Astrocyte (in vitro differentiated cells and primary cell): ENCODE data around the gene MAFB. TPM values are rescaled to one million over a fixed set of nuclear protein-coding genes. Genes with fewer than 3 reads are reported as not detected.

Source experiments
- DNase-seq: peaks from one replicate; pipeline ENCODE4 v3.0.0-alpha.2; 2010; ENCODE audit warnings: low read depth
- FAIRE-seq: peaks from 2 replicates; lab custom pipeline; 2011; peaks lifted over from hg19 to GRCh38; lab: Jason Lieb, UNC
- H2AFZ ChIP-seq: 2 replicates; pipeline ENCODE4 v1.6.0; 2012; ENCODE audit warnings: low read depth, low read length, inconsistent platforms
- H3K27ac ChIP-seq: 2 replicates; pipeline ENCODE4 v1.5.1; 2011; ENCODE audit warnings: low read depth, low read length, inconsistent platforms
- H3K27me3 ChIP-seq: 2 replicates; pipeline ENCODE4 v1.6.0; 2011; ENCODE audit warnings: low read length, inconsistent platforms; ENCODE audit not compliant: insufficient read depth
- H3K36me3 ChIP-seq: 2 replicates; pipeline ENCODE4 v1.5.1; 2011; ENCODE audit warnings: low read length, inconsistent platforms; ENCODE audit not compliant: insufficient read depth
- H3K4me1 ChIP-seq: 2 replicates; pipeline ENCODE4 v1.5.1; 2011; ENCODE audit warnings: low read length, inconsistent platforms; ENCODE audit not compliant: insufficient read depth
- H3K4me2 ChIP-seq: 2 replicates; pipeline ENCODE4 v1.6.0; 2012; ENCODE audit warnings: low read length, inconsistent platforms
- H3K4me3 ChIP-seq: 2 replicates; pipeline ENCODE4 v1.5.1; 2011; ENCODE audit warnings: low read depth, mild to moderate bottlenecking, low read length, inconsistent platforms; ENCODE audit not compliant: insufficient read depth
- H3K79me2 ChIP-seq: 2 replicates; pipeline ENCODE4 v1.6.0; 2012; ENCODE audit warnings: mild to moderate bottlenecking, low read length, inconsistent platforms; ENCODE audit not compliant: insufficient read depth
- H3K9ac ChIP-seq: 2 replicates; pipeline ENCODE4 v1.6.0; 2012; ENCODE audit warnings: mild to moderate bottlenecking, low read length, inconsistent platforms
- H3K9me3 ChIP-seq: 2 replicates; pipeline ENCODE4 v1.5.1; 2012; ENCODE audit warnings: low read depth, mild to moderate bottlenecking, low read length, inconsistent platforms; ENCODE audit not compliant: insufficient read depth
- H4K20me1 ChIP-seq: 2 replicates; pipeline ENCODE4 v1.6.0; 2012; ENCODE audit warnings: low read length, inconsistent platforms; ENCODE audit not compliant: insufficient read depth
- H3K27ac Mint-ChIP-seq: one replicate; pipeline ENCODE4 v1.8.0; 2021; ENCODE audit warnings: mild to moderate bottlenecking, mixed read lengths; ENCODE audit not compliant: unreplicated experiment
- H3K27me3 Mint-ChIP-seq: one replicate; pipeline ENCODE4 v1.8.0; 2021; ENCODE audit warnings: low read depth, mixed read lengths; ENCODE audit not compliant: unreplicated experiment
- H3K36me3 Mint-ChIP-seq: one replicate; pipeline ENCODE4 v1.8.0; 2021; ENCODE audit warnings: low read depth, mixed read lengths; ENCODE audit not compliant: unreplicated experiment
- H3K4me1 Mint-ChIP-seq: one replicate; pipeline ENCODE4 v1.8.0; 2021; ENCODE audit warnings: low read depth, mixed read lengths; ENCODE audit not compliant: unreplicated experiment
- H3K4me3 Mint-ChIP-seq: one replicate; pipeline ENCODE4 v1.8.0; 2021; ENCODE audit warnings: mild to moderate bottlenecking, moderate library complexity, mixed read lengths; ENCODE audit not compliant: unreplicated experiment
- H3K9me3 Mint-ChIP-seq: one replicate; pipeline ENCODE4 v1.8.0; 2021; ENCODE audit warnings: mild to moderate bottlenecking, mixed read lengths; ENCODE audit not compliant: unreplicated experiment
- EZH2 ChIP-seq: IDR thresholded peaks from 2 replicates; pipeline ENCODE4 v1.6.1; 2012; ENCODE audit warnings: mild to moderate bottlenecking, low read length, inconsistent platforms; ENCODE audit not compliant: insufficient read depth
- total RNA-seq: library from RNA; stranded (reverse); gene quantifications from 2 replicates; pipeline ENCODE4 v1.2.1, GENCODE V29; 2021
- TF ChIP-seq, protein P1 (sequence below): IDR thresholded peaks from 2 replicates; pipeline ENCODE4 v1.5.1; 2011; ENCODE audit warnings: low read depth, mild to moderate bottlenecking, inconsistent platforms, low read length, moderate library complexity; ENCODE audit not compliant: insufficient read depth

Gene MAFB
- total RNA-seq, 1 donor from 2014 or later: 2.9 TPM

DNA sequence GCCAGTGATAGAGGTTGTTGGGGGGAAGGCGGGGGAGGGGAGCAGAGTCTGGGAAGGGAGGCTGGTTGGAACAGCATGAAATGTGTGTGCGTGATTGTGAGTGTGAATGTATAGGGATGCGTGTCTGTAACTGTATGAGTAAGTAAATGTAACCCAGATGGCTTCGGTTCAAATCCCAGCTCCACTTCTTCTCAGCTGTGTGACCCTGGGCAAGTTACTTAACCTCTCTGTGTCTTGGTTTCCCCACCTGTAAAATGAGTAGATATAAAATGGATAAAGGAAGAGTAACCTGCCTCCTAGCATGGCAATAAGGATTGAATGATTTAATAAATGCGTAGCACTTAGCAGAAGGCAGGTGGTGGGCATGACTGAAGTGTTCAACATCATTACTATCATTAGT, 24.1 kb downstream of the MAFB start:
- Histone ChIP-seq H3K9me3 (no peaks in the 10 kb centered on the region), H3K4me2 (no peak overlapping the region), H3K4me3 (no peak overlapping the region), H3K79me2 (no peaks in the 10 kb centered on the region), H3K36me3 (no peaks in the 10 kb centered on the region), H3K27me3 (no peaks in the 10 kb centered on the region), H4K20me1 (no peaks in the 10 kb centered on the region), H2AFZ (no peak overlapping the region), H3K9ac (no peak overlapping the region), H3K27ac (no peak overlapping the region), H3K4me1 (no peaks in the 10 kb centered on the region)
- DNase-seq (no peak), FAIRE-seq (no peak)
- H3K9me3 Mint-ChIP-seq: peaks cover 2% of the 10 kb centered on the region
- TF ChIP-seq, protein P1, sequence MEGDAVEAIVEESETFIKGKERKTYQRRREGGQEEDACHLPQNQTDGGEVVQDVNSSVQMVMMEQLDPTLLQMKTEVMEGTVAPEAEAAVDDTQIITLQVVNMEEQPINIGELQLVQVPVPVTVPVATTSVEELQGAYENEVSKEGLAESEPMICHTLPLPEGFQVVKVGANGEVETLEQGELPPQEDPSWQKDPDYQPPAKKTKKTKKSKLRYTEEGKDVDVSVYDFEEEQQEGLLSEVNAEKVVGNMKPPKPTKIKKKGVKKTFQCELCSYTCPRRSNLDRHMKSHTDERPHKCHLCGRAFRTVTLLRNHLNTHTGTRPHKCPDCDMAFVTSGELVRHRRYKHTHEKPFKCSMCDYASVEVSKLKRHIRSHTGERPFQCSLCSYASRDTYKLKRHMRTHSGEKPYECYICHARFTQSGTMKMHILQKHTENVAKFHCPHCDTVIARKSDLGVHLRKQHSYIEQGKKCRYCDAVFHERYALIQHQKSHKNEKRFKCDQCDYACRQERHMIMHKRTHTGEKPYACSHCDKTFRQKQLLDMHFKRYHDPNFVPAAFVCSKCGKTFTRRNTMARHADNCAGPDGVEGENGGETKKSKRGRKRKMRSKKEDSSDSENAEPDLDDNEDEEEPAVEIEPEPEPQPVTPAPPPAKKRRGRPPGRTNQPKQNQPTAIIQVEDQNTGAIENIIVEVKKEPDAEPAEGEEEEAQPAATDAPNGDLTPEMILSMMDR: no peak
- no peak for TF ChIP-seq EZH2
- no peak overlapping the region for H3K27ac Mint-ChIP-seq
- H3K4me3 Mint-ChIP-seq: no peak overlapping the region
- no peaks in the 10 kb centered on the region for H3K36me3 Mint-ChIP-seq
- no peaks in the 10 kb centered on the region for H3K4me1 Mint-ChIP-seq
- H3K27me3 Mint-ChIP-seq: peaks cover 24% of the 10 kb centered on the region

DNA sequence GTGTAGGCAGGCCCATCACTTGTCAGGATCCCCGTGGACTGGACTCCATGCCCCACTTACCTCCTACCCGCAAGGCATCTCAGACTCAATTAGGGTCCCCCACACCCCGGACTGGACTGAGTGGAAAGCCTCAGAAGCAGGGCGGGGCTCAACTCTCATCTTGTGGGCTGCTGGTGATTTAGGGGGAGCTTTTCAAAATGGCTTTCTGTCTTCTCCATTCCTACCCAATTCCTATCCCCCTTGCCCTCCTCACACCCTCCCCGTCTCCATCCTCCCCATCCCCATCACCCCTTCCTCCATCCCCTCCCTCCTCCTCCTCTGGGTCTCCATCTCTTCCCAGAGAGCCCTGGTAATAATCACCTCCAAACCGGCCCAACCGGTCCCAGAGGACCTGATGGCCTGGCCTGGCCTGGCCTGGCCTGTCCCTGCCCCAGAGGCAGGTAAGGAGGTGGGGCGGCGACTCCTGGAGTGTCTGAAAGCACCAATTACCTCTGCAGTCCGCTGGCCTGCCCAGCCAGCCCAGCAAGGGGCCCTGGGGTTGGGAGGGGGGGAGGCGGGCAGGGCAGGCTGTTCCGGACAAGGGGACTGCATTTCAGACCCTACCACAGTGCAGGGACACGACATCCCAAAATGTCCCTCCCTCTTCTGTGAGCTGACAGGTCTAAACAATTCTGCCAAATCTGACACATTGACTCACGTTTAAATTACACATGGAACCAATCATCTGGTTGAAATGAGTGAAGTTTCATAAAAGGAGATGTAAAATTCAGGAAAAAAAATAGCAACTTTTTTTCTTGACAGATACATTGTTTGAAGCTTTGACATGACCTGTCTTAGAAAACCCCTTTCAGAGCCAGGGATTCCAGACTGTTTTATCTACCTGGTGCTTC, 24.8 kb downstream of the MAFB start:
- H3K4me1 Mint-ChIP-seq: no peaks in the 10 kb centered on the region
- H3K4me3 ChIP-seq: no peak overlapping the region
- H3K4me2 ChIP-seq: no peak overlapping the region
- TF ChIP-seq, protein P1: no peak
- TF ChIP-seq EZH2: no peak
- FAIRE-seq: no peak
- no peak overlapping the region for H3K4me3 Mint-ChIP-seq
- no peaks in the 10 kb centered on the region for H3K36me3 ChIP-seq
- H3K79me2 ChIP-seq: no peaks in the 10 kb centered on the region
- no peaks in the 10 kb centered on the region for H3K36me3 Mint-ChIP-seq
- no peaks in the 10 kb centered on the region for H3K9me3 ChIP-seq
- no peaks in the 10 kb centered on the region for H3K4me1 ChIP-seq
- no peaks in the 10 kb centered on the region for H3K27me3 ChIP-seq
- no peak overlapping the region for H3K9ac ChIP-seq
- H3K27ac ChIP-seq: no peak overlapping the region
- H3K9me3 Mint-ChIP-seq: peaks cover 2% of the 10 kb centered on the region
- no peak overlapping the region for H3K27ac Mint-ChIP-seq
- DNase-seq: no peak
- no peak overlapping the region for H2AFZ ChIP-seq
- no peaks in the 10 kb centered on the region for H4K20me1 ChIP-seq
- peaks cover 30% of the 10 kb centered on the region for H3K27me3 Mint-ChIP-seq

DNA sequence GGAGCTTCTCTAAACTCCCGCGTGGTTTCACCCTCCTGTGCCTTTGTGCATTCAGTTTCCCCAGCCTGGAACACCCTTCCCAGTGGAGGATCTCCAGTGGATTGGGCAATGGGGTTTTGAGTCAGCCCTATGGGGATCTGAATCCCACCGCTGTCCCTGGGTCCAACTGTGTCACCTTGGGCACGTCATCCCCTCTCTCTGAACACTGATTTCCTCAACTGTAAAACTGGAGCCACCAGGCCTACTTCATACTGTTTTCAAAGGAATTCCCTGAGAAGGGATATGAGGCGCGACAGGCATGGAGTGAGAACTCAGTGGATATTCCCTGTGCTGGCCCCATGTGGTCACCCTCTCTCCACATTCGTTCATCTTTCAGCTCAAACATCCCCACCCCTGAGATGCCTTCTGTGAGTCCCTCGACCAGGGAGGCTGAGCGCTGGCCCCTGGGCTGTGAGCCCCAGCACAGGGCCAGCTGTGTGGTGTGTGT, 25.7 kb downstream of the MAFB start:
- H3K4me2 ChIP-seq: no peak overlapping the region
- Mint-ChIP-seq H3K4me1 (no peaks in the 10 kb centered on the region), H3K4me3 (no peak overlapping the region), H3K9me3 (peaks cover 2% of the 10 kb centered on the region), H3K27ac (no peak overlapping the region), H3K27me3 (peaks cover 34% of the 10 kb centered on the region), H3K36me3 (no peaks in the 10 kb centered on the region)
- TF ChIP-seq, protein P1: no peak
- no peak for TF ChIP-seq EZH2
- no peaks in the 10 kb centered on the region for H3K36me3 ChIP-seq
- H3K27me3 ChIP-seq: no peaks in the 10 kb centered on the region
- H3K9me3 ChIP-seq: no peaks in the 10 kb centered on the region
- no peaks in the 10 kb centered on the region for H4K20me1 ChIP-seq
- H3K4me1 ChIP-seq: no peaks in the 10 kb centered on the region
- H3K79me2 ChIP-seq: no peaks in the 10 kb centered on the region
- H3K9ac ChIP-seq: no peak overlapping the region
- no peak overlapping the region for H3K4me3 ChIP-seq
- no peak for DNase-seq
- no peak overlapping the region for H3K27ac ChIP-seq
- FAIRE-seq: no peak
- H2AFZ ChIP-seq: no peak overlapping the region
